Ammon's horn (tissue), 1 donor: ENCODE data around the gene TNPO1.
A peak's percentile ranks its signal among the peaks of the same experiment; 100 is the strongest.
"Not testable (repeated sequence)": the region's sequence is repeated elsewhere in the genome, so short reads cannot be mapped to it uniquely, and the experiment has no call there.

Source experiments
- DNase-seq: peaks from one replicate; pipeline ENCODE4 v3.0.0-alpha.2; 2016; ENCODE audit warnings: low spot score

The TNPO1 gene

GRCh38 chr5:72816284-72817075 is at the start of gene TNPO1:
TSS of gene TNPO1 (plus strand) at chr5:72816661. CDS start at chr5:72816738, 77 bp downstream.
- peak; percentile 93 for DNase-seq

- DNase-seq, result no peak
Observed at GRCh38 chr5:72767289-72768010, 49.0 kb upstream of the TNPO1 start.

- no peak for DNase-seq
Observed at GRCh38 chr5:72770266-72770665, 46.2 kb upstream of the TNPO1 start.

GRCh38 chr5:72776684-72777083 is 39.8 kb upstream of the TNPO1 start:
- no peak for DNase-seq

- DNase-seq, result no peak
Observed at GRCh38 chr5:72779520-72779919, 36.9 kb upstream of the TNPO1 start.

GRCh38 chr5:72783354-72783753 is 33.1 kb upstream of the TNPO1 start:
- DNase-seq, result no peak

- DNase-seq, result no peak
Observed at GRCh38 chr5:72784129-72784528, 32.3 kb upstream of the TNPO1 start.

- DNase-seq, result no peak
Observed at GRCh38 chr5:72785801-72786200, 30.7 kb upstream of the TNPO1 start.

- no peak for DNase-seq
Observed at GRCh38 chr5:72786676-72787075, 29.8 kb upstream of the TNPO1 start.

- DNase-seq, result no peak
Observed at GRCh38 chr5:72788866-72789505, 27.5 kb upstream of the TNPO1 start.

GRCh38 chr5:72790186-72790585 is 26.3 kb upstream of the TNPO1 start:
- DNase-seq, result no peak

- DNase-seq, result not testable (repeated sequence)
Observed at GRCh38 chr5:72792662-72793061, 23.8 kb upstream of the TNPO1 start.

- DNase-seq, result no peak
Observed at GRCh38 chr5:72796001-72796400, 20.5 kb upstream of the TNPO1 start.

- DNase-seq, result no peak
Observed at GRCh38 chr5:72799721-72800120, 16.7 kb upstream of the TNPO1 start.

- DNase-seq, result not testable (repeated sequence)
Observed at GRCh38 chr5:72808637-72809036, 7.8 kb upstream of the TNPO1 start.

- DNase-seq, result no peak
Observed at GRCh38 chr5:72811849-72812248, 4.6 kb upstream of the TNPO1 start.

GRCh38 chr5:72812488-72812887 is 4.0 kb upstream of the TNPO1 start:
- DNase-seq, result peak; percentile 36

GRCh38 chr5:72814104-72814503 is 2.4 kb upstream of the TNPO1 start:
- no peak for DNase-seq

- DNase-seq, result no peak
Observed at GRCh38 chr5:72814864-72815263, 1.6 kb upstream of the TNPO1 start.

- no peak for DNase-seq
Observed at GRCh38 chr5:72815580-72816283, 729 bp upstream of the TNPO1 start.

- DNase-seq, result peak; percentile 57
Observed at GRCh38 chr5:72817076-72817481, 618 bp downstream of the TNPO1 start.

GRCh38 chr5:72817671-72818266 is 1.3 kb downstream of the TNPO1 start:
- no peak for DNase-seq
